GM12801 (cell line): Measurements from ENCODE around the gene TTC3.

Experiments used
- TF ChIP-seq, protein P1 (sequence below): IDR thresholded peaks from one replicate; pipeline ENCODE4 v1.5.1; 2011; ENCODE audit warnings: control low read depth; ENCODE audit not compliant: insufficient read length; ENCODE audit errors: extremely low read depth

The TTC3 gene

DNA sequence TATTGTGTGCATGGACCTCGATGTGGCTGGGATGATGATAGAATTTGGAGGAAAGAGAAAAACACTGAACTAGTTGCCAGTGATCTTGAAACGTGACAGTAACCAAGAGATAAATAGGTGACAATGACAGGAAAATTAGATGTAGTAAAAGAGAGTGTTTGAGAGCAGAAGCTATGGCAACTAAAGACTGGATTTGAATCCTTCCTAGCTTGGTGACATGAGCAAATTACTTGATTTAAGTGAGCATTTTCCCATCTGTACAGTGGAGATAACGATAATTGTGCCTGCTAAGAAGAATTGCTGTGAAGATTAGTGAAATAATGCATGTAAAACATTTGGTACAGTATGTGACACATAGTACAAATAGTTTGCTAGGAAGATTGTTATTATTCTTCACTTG lies 12.7 kb downstream of the TTC3 start:
- TF ChIP-seq, protein P1, sequence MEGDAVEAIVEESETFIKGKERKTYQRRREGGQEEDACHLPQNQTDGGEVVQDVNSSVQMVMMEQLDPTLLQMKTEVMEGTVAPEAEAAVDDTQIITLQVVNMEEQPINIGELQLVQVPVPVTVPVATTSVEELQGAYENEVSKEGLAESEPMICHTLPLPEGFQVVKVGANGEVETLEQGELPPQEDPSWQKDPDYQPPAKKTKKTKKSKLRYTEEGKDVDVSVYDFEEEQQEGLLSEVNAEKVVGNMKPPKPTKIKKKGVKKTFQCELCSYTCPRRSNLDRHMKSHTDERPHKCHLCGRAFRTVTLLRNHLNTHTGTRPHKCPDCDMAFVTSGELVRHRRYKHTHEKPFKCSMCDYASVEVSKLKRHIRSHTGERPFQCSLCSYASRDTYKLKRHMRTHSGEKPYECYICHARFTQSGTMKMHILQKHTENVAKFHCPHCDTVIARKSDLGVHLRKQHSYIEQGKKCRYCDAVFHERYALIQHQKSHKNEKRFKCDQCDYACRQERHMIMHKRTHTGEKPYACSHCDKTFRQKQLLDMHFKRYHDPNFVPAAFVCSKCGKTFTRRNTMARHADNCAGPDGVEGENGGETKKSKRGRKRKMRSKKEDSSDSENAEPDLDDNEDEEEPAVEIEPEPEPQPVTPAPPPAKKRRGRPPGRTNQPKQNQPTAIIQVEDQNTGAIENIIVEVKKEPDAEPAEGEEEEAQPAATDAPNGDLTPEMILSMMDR, result no peak

DNA sequence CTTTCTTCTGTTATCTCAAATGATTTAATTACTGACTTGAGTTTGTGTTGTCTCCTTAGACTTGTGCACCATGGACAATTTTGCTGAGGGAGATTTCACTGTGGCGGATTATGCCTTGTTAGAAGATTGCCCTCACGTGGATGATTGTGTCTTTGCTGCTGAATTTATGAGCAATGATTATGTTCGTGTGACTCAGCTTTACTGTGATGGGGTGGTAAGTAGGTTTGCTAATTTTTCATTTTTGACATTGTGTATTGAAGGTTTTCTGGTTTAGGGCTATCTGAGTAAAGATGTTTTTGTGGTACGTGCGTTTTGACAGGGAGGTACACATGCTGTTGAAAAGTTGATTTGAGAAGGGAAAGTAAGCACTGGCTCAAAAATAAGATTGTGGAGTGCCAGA lies 14.1 kb downstream of the TTC3 start:
- TF ChIP-seq, protein P1, result no peak

DNA sequence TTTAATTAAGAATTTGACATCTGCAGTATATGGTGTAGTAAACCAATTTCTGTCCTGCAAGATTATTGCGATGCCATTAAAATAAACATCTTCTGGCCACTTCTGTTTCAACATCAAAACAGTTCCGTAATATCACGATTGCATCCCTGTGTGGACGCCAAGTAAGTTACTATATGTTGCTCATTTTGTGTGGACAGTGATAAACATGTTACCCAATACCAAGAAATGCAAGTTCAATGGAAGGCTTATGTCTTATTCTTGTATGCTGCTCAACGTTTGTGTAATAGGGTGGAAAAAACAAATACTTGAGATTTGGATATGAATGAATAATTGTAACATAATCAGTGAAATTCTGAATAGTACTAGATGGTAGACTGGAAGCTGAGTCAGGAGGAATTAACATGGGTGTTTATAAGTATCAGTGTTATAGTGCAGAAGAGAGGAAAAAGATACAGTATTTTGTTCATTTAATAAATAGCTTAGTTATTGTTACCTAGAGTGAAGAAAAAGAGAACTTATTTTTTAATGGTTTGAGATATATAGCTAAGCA lies 15.2 kb downstream of the TTC3 start:
- TF ChIP-seq, protein P1, result no peak

DNA sequence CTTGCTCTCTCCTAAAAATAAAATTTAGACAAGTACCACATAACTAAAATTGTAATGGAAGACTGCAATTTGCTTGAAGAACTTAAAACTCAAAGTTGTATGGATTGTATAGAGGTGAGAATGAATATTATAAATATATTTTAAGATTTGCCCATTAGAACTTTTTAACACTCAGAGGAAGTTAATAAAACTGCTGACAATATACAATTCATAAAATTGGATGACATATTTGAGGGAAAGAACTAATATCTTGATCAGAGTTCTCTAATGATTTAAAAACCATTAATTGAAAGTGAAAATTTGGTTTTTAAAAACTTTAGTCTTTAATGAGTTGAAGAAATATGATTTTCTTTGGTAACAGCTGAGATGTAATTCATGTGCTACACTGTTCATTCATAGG lies 20.9 kb downstream of the TTC3 start:
- TF ChIP-seq, protein P1, result no peak

DNA sequence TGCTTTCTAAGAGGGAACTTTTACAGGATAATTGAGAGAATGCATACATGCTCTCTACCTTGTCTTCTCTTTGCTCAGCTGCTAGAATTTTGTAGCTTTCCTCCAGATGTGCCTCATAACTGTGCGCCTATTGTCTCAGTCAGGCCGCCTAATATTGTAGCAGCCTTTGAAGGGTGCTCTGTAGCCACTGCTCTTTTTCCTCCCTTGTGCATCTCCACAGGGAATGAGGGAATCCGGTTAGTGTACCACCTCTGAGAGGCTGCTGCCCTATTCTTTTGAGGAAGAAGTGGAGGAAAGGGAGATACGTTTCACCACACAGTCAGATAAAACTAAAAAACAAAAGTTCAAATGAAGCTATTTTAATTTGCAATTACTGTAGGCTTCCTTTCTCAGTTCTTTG lies 22.8 kb downstream of the TTC3 start:
- TF ChIP-seq, protein P1, result no peak

DNA sequence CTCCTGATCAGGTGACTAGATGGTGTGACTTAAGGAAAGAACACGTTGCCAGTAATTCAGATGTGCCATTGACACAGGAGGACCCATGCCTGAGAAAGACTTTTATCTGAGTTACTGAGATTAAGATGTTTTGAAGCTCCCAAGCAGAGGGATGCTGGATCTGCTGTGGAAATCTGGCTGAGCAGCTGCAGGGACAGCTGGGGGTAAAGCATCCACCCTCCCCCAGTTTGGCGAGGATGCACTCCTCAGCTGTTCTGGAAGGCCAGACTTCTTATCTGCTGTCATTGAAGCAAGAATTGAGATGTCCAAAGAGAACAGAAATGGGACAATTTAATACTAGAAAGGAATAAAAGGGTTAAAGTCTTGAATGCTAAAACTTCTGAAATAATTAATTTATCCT lies 25.7 kb downstream of the TTC3 start:
- TF ChIP-seq, protein P1, result no peak

DNA sequence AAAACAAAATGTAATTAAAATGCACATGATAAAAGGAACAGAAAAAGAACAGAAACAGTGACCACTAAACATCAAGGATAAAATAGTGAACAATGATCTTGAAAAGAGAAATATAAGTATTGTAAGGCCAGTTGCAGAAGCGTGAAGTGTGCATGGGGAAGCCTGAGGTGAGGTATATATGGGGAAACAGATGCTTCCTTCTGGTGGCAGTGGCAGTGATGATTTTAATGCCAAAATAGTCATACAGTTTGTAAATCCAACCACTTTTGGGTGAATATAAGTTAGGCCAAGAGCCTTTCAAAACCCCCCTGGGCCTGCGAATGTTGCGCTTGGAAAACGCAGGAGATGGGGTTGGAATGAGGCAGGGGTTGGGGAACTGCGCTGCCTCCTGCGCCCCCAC lies 27.3 kb downstream of the TTC3 start:
- TF ChIP-seq, protein P1, result no peak
